Left ventricle myocardium inferior (tissue), 1 donor: ENCODE results near the gene RALGPS1. TPM values are rescaled to one million over a fixed set of nuclear protein-coding genes. Genes with fewer than 3 reads are reported as not detected.
A peak's percentile ranks its signal among the peaks of the same experiment; 100 is the strongest.

ENCODE experiments used
- DNase-seq: peaks from one replicate; pipeline ENCODE4 v3.0.0-alpha.2; 2020
- H3K27ac ChIP-seq: fragments of 200-600 bp; replicated peaks from 2 replicates; pipeline ENCODE4 v1.8.0; 2021
- H3K27me3 ChIP-seq: fragments of 200-600 bp; 2 replicates; pipeline ENCODE4 v1.8.0; 2021; ENCODE audit warnings: low read depth
- H3K36me3 ChIP-seq: fragments of 200-600 bp; 2 replicates; pipeline ENCODE4 v1.8.0; 2021
- H3K4me1 ChIP-seq: fragments of 200-600 bp; 2 replicates; pipeline ENCODE4 v1.8.0; 2021
- H3K4me3 ChIP-seq: fragments of 200-600 bp; 2 replicates; pipeline ENCODE4 v1.8.0; 2021; ENCODE audit warnings: mild to moderate bottlenecking, moderate library complexity
- H3K9me3 ChIP-seq: fragments of 200-600 bp; replicated peaks from 2 replicates; pipeline ENCODE4 v1.8.0; 2021
- CTCF ChIP-seq: fragments of 200-600 bp; IDR thresholded peaks from 2 replicates; pipeline ENCODE4 v1.8.0; 2021; ENCODE audit warnings: antibody characterized with exemption, mild to moderate bottlenecking, borderline replicate concordance
- intact Hi-C: fragments of 100-400 bp; cut with micrococcal nuclease; formaldehyde crosslinking; loops from one replicate; pipeline ENCODE4 v1.11.0; 2022
- total RNA-seq: library from RNA; stranded (reverse); fragmentation: NEBNext Ultra II Directional; extraction: Animal tissue kit (Norgen Biotek cat#: 25700); gene quantifications from one replicate; pipeline ENCODE4 v1.2.1, GENCODE V29; 2021
- donor health status: DM: no; HTN: yes; CAD: no; lungs with severe emphysema.

RALGPS1 gene
- total RNA-seq, 1 donor from 2014 or later = 18.9 TPM

DNA sequence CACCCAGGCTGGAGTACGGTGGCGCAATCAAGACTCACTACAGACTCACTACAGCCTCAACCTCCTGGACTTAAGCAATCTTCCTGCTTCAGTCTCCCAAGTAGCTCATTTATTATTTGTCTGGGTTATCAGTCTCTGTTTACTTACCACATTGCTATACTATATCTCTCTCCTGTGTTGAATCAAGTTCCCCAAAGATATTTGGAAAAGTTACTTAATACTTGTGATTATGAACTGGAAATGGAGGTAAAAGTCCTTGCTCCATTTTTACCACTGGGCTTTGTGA, 152.2 kb downstream of the RALGPS1 start:
- H3K9me3 ChIP-seq = peaks cover 7% of the 10 kb centered on the region
- intact Hi-C loops = no loop called here
- H3K4me3 ChIP-seq = no peak overlapping the region
- peaks cover 18% of the 10 kb centered on the region for H3K36me3 ChIP-seq
- no peak for TF ChIP-seq CTCF
- H3K27ac ChIP-seq = no peak overlapping the region
- DNase-seq = no peak
- peaks cover 21% of the 10 kb centered on the region for H3K4me1 ChIP-seq
- no peaks in the 10 kb centered on the region for H3K27me3 ChIP-seq

DNA sequence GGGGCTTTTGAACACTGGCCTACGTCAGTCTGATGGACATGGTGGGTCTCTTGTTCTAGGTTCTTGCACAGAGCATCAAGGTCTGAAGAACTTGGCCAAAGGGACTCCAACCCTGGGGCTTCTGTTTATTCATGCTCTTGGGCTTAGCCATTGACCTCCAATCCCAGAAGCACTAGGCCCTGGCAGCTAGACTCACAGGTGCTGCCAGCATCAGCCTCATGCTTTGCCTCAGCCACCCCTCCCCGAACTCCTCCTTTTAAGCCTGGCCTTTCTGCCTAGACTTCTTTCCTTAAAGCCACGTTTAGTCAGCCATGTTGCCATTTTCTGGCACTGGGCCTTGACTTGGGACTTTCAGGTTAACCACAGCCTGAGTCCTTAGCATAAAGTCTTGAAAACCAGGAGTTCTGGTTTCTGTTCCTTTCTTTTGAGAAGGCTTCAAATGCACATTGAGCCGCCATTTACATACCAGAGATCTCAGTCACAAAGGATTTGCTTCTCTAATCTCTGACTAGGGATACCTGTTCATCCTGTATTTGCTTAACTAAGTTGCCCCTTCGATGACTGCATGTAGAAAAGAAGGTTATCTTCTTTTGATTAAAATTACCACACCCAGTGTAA, 153.1 kb downstream of the RALGPS1 start:
- Histone ChIP-seq H3K4me3 (no peak overlapping the region), H3K36me3 (peaks cover 18% of the 10 kb centered on the region), H3K27me3 (no peaks in the 10 kb centered on the region), H3K27ac (no peak overlapping the region), H3K4me1 (peaks cover 21% of the 10 kb centered on the region), H3K9me3 (peaks cover 10% of the 10 kb centered on the region)
- no peak for DNase-seq
- intact Hi-C loops = no loop called here
- no peak for TF ChIP-seq CTCF

- H3K9me3 ChIP-seq = peaks cover 10% of the 10 kb centered on the region
- no peak overlapping the region for H3K4me3 ChIP-seq
- H3K36me3 ChIP-seq = peaks cover 10% of the 10 kb centered on the region
- H3K27ac ChIP-seq = peak overlapping the region; percentile 74
- intact Hi-C loops = no loop called here
- no peak for DNase-seq
- no peak for TF ChIP-seq CTCF
- no peaks in the 10 kb centered on the region for H3K27me3 ChIP-seq
- peaks cover 57% of the 10 kb centered on the region for H3K4me1 ChIP-seq
Observed at GRCh38 chr9:127074561-127075548, 160.3 kb downstream of the RALGPS1 start.

DNA sequence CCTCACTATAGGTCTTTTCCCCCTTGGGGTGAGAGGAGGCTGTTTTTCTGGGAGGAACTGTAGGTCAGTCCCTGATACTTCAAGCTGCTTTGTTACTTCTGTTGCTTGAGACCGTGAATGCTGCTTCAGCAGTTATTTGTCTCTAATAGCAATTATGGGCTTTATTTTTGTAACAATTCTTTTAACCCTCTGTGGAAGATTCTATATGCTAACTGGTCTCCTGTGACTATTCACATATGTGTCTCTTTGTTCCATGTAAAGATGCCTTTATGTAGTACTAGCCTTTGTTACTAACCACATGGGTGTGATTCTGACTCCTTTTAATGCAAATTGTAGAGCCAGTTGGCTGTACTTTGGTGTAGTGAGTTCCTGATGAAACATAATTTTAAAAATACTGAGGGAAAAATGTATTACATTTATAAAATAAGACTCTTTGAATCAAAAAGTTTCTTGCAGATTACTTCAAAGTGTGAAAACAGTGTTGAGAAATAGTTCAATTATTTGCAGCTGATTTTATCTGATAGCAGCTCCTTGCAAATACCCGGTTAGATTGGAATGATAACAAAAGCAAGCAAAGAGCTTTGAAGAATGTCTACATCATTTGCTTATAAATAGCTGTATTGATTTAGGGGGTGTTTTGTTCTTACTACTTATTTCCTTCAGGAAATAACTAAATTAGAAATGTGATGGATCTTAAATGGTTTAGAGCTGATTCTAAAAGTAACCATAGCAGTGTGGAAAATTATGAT, 161.2 kb downstream of the RALGPS1 start:
- Histone ChIP-seq H3K4me3 (no peak overlapping the region), H3K36me3 (peaks cover 4% of the 10 kb centered on the region), H3K27ac (peak overlapping the region; percentile 74), H3K27me3 (no peaks in the 10 kb centered on the region), H3K9me3 (peaks cover 10% of the 10 kb centered on the region), H3K4me1 (peaks cover 57% of the 10 kb centered on the region)
- TF ChIP-seq CTCF = no peak
- intact Hi-C loops = no loop called here
- no peak for DNase-seq

DNA sequence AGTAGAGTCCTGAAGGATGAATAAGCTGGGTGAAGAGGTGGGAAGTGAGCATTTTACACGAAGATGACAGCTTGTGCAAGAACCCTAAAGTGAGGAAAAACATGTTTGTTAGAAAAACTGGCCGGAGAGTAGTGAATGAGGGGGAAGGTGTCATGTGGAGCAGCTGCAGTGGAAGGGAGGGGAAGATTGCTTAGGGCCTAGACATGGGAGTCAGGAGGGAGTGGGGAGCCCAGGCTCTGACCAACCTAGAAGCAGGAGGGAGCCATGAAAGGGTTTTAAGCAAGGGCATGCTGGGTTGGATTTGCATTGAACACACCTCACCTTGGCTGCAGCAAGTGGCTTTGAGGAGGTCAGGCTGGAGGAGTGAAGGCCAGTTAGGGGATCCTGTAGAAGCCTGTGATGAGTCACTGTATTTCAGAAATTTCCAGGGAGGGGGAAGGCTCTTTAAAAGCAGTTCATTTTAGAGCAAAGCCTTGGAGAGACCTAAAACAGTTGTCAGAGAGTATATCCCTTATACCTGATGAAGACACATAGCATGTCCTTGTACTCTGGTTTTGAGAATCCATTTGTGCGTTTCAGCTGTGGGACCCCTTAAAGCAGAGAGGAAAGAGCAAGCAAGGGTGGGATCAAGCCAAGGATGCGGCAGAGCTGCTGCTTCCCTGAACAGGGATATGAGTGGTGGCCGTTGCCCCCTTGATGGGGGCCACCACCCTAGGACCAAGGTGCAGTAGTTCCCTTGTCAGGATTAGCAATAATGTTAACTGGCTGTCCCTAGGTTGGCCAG, 162.5 kb downstream of the RALGPS1 start:
- intact Hi-C loops = no loop called here

More for the DNA sequence above, 162.5 kb downstream of the RALGPS1 start:
- no peak for DNase-seq
- H3K36me3 ChIP-seq = no peaks in the 10 kb centered on the region
- peaks cover under 1% of the 10 kb centered on the region for H3K9me3 ChIP-seq
- H3K4me1 ChIP-seq = peaks cover 69% of the 10 kb centered on the region
- peak overlapping the region; percentile 74 for H3K27ac ChIP-seq
- no peak for TF ChIP-seq CTCF
- H3K4me3 ChIP-seq = no peak overlapping the region
- H3K27me3 ChIP-seq = no peaks in the 10 kb centered on the region
